HCT116 (cell line): ENCODE measurements around the gene IL1F10. TPM values are rescaled to one million over a fixed set of nuclear protein-coding genes. Genes with fewer than 3 reads are reported as not detected.

Source experiments
- ATAC-seq: fragments of 200-7000 bp; cut with Tn5 transposase; 2 replicates; pipeline ENCODE4 v1.9.1; 2020; ENCODE audit warnings: mild to moderate bottlenecking, moderate library complexity
- BruUV-seq: library from RNA; stranded (reverse); fragments of 400-500 nt; replicated peaks from 2 replicates; lab custom pipeline; 2021; lab: Mats Ljungman, UMichigan
- CTCF ChIA-PET: fragments of 300-600 bp; sonication (Branson Sonifier 250); formaldehyde crosslinking; loops from one replicate; lab custom pipeline; 2021; ENCODE audit warnings: antibody characterized with exemption; lab: Charles Lee
- POLR2A ChIA-PET: fragments of 300-600, 350-600 bp; sonication (Branson Sonifier 250); formaldehyde crosslinking; loops from one replicate; lab custom pipeline; 2021; ENCODE audit warnings: antibody characterized with exemption; lab: Charles Lee
- RAD21 ChIA-PET, 2 experiments: fragments of 300-600 bp; sonication (Branson Sonifier 250); formaldehyde crosslinking; loops; one replicate each; lab custom pipeline; 2023; ENCODE audit warnings: low total read pairs in 2 of 2; ENCODE audit not compliant: uncharacterized antibody in 2 of 2, unreplicated experiment in 2 of 2, low non-redundant PET in 1 of 2; lab: Charles Lee
- DNase-seq: peaks from one replicate; pipeline ENCODE4 v3.0.0-alpha.2; 2010; ENCODE audit warnings: low read depth, low spot score
- H2AFZ ChIP-seq: fragments of 200-600 bp; shearing (Covaris generic), sonication (generic); 2 replicates; pipeline ENCODE4 v1.6.1; 2017; ENCODE audit warnings: low read depth, mixed run types, mixed read lengths, antibody characterized with exemption, low read length; ENCODE audit not compliant: poor library complexity, severe bottlenecking
- H3K27ac ChIP-seq: 2 replicates; pipeline ENCODE4 v1.5.1; 2012; ENCODE audit warnings: low read depth, low read length
- H3K27me3 ChIP-seq: fragments of 200-600 bp; sonication (generic); 2 replicates; pipeline ENCODE4 v1.6.1; 2016; ENCODE audit warnings: mixed run types, low read length, mixed read lengths; ENCODE audit not compliant: insufficient read depth
- H3K36me3 ChIP-seq, 2 experiments: fragments of 200-500 bp in 1 of 2; fragments of 200-600 bp in 1 of 2; sonication (Bioruptor generic) in 1 of 2; sonication (generic) in 1 of 2; 2 replicates each; pipeline versions ENCODE4 v1.5.1 to v1.6.1; 2014 to 2016; ENCODE audit warnings: low read length in 2 of 2, inconsistent platforms in 1 of 2, mixed read lengths in 1 of 2, mixed run types in 1 of 2; ENCODE audit not compliant: insufficient read depth in 2 of 2, control insufficient read depth in 1 of 2
- H3K4me1 ChIP-seq, 2 experiments: fragments of 200-600 bp in 1 of 2; sonication (generic) in 1 of 2; 2 replicates each; pipeline versions ENCODE4 v1.5.1 to v1.6.1; 2012 to 2017; ENCODE audit warnings: low read length in 2 of 2, inconsistent platforms in 1 of 2, mild to moderate bottlenecking in 1 of 2, mixed read lengths in 1 of 2, mixed run types in 1 of 2, moderate library complexity in 1 of 2; ENCODE audit not compliant: insufficient read depth in 2 of 2, control insufficient read depth in 1 of 2
- H3K4me2 ChIP-seq: fragments of 200-600 bp; sonication (generic); 2 replicates; pipeline ENCODE4 v1.6.1; 2017; ENCODE audit warnings: mixed run types, low read length, mixed read lengths
- H3K4me3 ChIP-seq, 2 experiments: fragments of 200-600 bp in 1 of 2; sonication (generic) in 1 of 2; replicated peaks in 1 of 2; 2 replicates each; pipeline ENCODE4 v1.5.1; 2011 to 2016; ENCODE audit warnings: low read length in 2 of 2, control low read depth in 1 of 2, low read depth in 1 of 2, mild to moderate bottlenecking in 1 of 2, mixed read lengths in 1 of 2, mixed run types in 1 of 2
- H3K79me2 ChIP-seq: fragments of 200-600 bp; sonication (generic); 2 replicates; pipeline ENCODE4 v1.6.1; 2017; ENCODE audit warnings: mild to moderate bottlenecking, mixed run types, low read length, moderate library complexity, mixed read lengths; ENCODE audit not compliant: insufficient read depth
- H3K9ac ChIP-seq: fragments of 200-600 bp; sonication (generic); 2 replicates; pipeline ENCODE4 v1.6.1; 2016; ENCODE audit warnings: low read length, mixed read lengths
- H3K9me2 ChIP-seq: fragments of 200-600 bp; sonication (generic), shearing (Covaris generic); 2 replicates; pipeline ENCODE4 v1.6.1; 2017; ENCODE audit warnings: mixed run types, mild to moderate bottlenecking, moderate library complexity; ENCODE audit not compliant: insufficient read depth
- H3K9me3 ChIP-seq, 2 experiments: fragments of 200-500 bp in 1 of 2; fragments of 200-600 bp in 1 of 2; sonication (Bioruptor generic) in 1 of 2; sonication (generic) in 1 of 2; 2 replicates each; pipeline ENCODE4 v1.6.1; 2014 to 2017; ENCODE audit warnings: low read length in 2 of 2, mixed read lengths in 2 of 2, inconsistent platforms in 1 of 2, low read depth in 1 of 2, mild to moderate bottlenecking in 1 of 2, mixed run types in 1 of 2, moderate library complexity in 1 of 2; ENCODE audit not compliant: control insufficient read depth in 1 of 2, insufficient read depth in 1 of 2
- H4K20me1 ChIP-seq: fragments of 200-600 bp; sonication (generic), shearing (Covaris generic); 2 replicates; pipeline ENCODE4 v1.6.1; 2017; ENCODE audit warnings: mixed run types, mild to moderate bottlenecking, moderate library complexity; ENCODE audit not compliant: insufficient read depth
- CEBPB ChIP-seq: IDR thresholded peaks from 2 replicates; pipeline ENCODE4 v1.6.1; 2012; ENCODE audit warnings: low read depth
- EGR1 ChIP-seq: IDR thresholded peaks from 2 replicates; pipeline ENCODE4 v1.6.1; 2012; ENCODE audit warnings: low read depth
- EZH2phosphoT487 ChIP-seq: fragments of 200-600 bp; IDR thresholded peaks from 2 replicates; pipeline ENCODE4 v1.6.1; 2018; ENCODE audit warnings: antibody characterized with exemption, borderline replicate concordance
- JUND ChIP-seq: IDR thresholded peaks from 2 replicates; pipeline ENCODE4 v1.6.1; 2012
- MAX ChIP-seq: IDR thresholded peaks from 2 replicates; pipeline ENCODE4 v1.6.1; 2012
- POLR2AphosphoS5 ChIP-seq: IDR thresholded peaks from 2 replicates; pipeline ENCODE4 v1.6.1; 2011; ENCODE audit warnings: mild to moderate bottlenecking, low read depth, low read length, moderate library complexity
- RAD21 ChIP-seq: IDR thresholded peaks from 2 replicates; pipeline ENCODE4 v1.6.1; 2012; ENCODE audit warnings: low read depth, mild to moderate bottlenecking
- REST ChIP-seq: IDR thresholded peaks from 2 replicates; pipeline ENCODE4 v1.6.1; 2012; ENCODE audit warnings: low read depth
- SIN3A ChIP-seq: IDR thresholded peaks from 2 replicates; pipeline ENCODE4 v1.6.1; 2012; ENCODE audit warnings: low read depth
- SP1 ChIP-seq: IDR thresholded peaks from 2 replicates; pipeline ENCODE4 v1.6.1; 2012; ENCODE audit warnings: low read depth
- TCF7L2 ChIP-seq: IDR thresholded peaks from 2 replicates; pipeline ENCODE4 v1.7.0; 2011; ENCODE audit warnings: borderline replicate concordance, inconsistent platforms; ENCODE audit not compliant: insufficient read depth, insufficient read length; ENCODE audit errors: extremely low read depth
- YY1 ChIP-seq: IDR thresholded peaks from 2 replicates; pipeline ENCODE4 v1.6.1; 2011; ENCODE audit warnings: low read length, low read depth, moderate library complexity, mild to moderate bottlenecking; ENCODE audit not compliant: insufficient replicate concordance; ENCODE audit errors: extremely low read depth
- ZBTB33 ChIP-seq: IDR thresholded peaks from 2 replicates; pipeline ENCODE4 v1.6.1; 2011; ENCODE audit warnings: mild to moderate bottlenecking, low read length, moderate library complexity; ENCODE audit not compliant: insufficient replicate concordance; ENCODE audit errors: extremely low read depth
- ZFX ChIP-seq: fragments of 450-650 bp; IDR thresholded peaks from 2 replicates; pipeline ENCODE4 v1.6.1; 2017
- intact Hi-C: fragments of 100-400 bp; cut with micrococcal nuclease; formaldehyde crosslinking; loops from 2 replicates; pipeline ENCODE4 v1.10.0; 2022
- total RNA-seq: library from RNA; stranded (reverse); gene quantifications from one replicate; pipeline ENCODE4 v1.2.1, GENCODE V29; 2021; ENCODE audit not compliant: unreplicated experiment

Gene IL1F10
- total RNA-seq, 1 experiment from 2014 or later, result not detected

GRCh38 chr2:113072584-113072983 is 4.8 kb downstream of the IL1F10 start:
- Histone ChIP-seq H2AFZ (no peak overlapping the region), H3K27ac (no peak overlapping the region), H3K4me2 (no peak overlapping the region), H3K27me3 (no peaks in the 10 kb centered on the region), H3K4me3 (no peak overlapping the region), H3K36me3 (no peaks in the 10 kb centered on the region), H3K9ac (no peak overlapping the region), H3K9me2 (no peaks in the 10 kb centered on the region), H3K9me3 (no peaks in the 10 kb centered on the region), H3K4me1 (peaks cover 0 to 6% of the 10 kb centered on the region in 2 experiments; a peak in 2 of 4 replicates), H3K79me2 (no peaks in the 10 kb centered on the region), H4K20me1 (no peaks in the 10 kb centered on the region)
- ChIA-PET RAD21 (no interaction called here), POLR2A (no interaction called here), CTCF (no interaction called here)
- intact Hi-C loops, result no loop called here
- no TSS peak for BruUV-seq
- DNase-seq (no peak), ATAC-seq (no peak)
- TF ChIP-seq RAD21, result no peak
- no peak for TF ChIP-seq EZH2phosphoT487
- no peak for TF ChIP-seq CEBPB
- TF ChIP-seq ZFX, result no peak
- TF ChIP-seq SIN3A, result no peak
- no peak for TF ChIP-seq MAX
- no peak for TF ChIP-seq JUND
- no peak for TF ChIP-seq ZBTB33
- no peak for TF ChIP-seq REST
- TF ChIP-seq EGR1, result no peak
- no peak for TF ChIP-seq POLR2AphosphoS5
- TF ChIP-seq SP1, result no peak
- no peak for TF ChIP-seq TCF7L2
- TF ChIP-seq YY1, result no peak
